ENCODE data around the gene LHX3.
A peak's percentile ranks its signal among the peaks of the same experiment; 100 is the strongest.

DNA sequence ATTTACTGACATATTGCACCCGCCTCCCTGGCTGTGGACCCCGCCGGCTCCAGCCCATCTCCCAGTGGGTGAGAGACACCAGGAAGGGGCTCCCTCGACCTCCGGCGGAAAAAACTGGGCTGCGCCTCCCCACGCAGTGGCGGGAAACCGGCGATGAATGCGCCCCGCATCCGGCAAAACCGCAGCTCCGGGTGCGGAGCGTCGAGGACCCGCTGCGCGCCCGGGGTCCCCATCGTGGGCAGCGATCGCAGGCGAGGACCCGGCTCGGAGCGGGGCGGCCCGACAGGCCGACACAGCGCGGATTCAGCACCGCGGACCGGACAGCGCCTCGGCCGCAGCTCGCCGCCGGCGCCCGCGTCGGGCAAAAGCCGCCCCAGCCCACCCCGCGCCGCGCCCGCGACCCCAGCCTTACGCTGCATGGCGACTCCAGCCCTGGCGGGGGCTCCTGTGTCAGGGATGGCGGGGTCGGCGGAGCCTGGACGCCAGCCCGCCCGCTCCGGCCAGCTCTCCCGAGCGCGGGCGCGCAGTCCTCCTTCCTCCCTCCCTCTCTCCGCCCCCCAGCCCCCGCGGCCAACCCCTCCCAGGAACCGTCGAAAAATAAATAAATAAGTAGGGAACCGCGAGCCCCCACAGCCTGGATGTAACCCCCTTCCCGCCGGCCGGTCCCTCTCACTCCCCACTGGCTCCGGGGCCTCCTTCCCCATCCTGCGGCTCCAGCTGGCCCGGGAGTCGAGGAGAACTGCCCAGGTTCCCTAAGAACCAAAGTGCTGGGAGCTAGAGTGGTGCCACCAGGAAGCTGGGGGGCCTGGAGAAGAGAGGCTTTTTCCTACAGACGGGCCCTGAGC lies 3.1 kb downstream of the LHX3 start:
- no peak for TF ChIP-seq CTCF (IDR thresholded peaks at IDR 0.05; ENCODE audit: poor library complexity, severe bottlenecking)
- TF ChIP-seq POLR2AphosphoS5 (IDR thresholded peaks at IDR 0.05), result no peak
- TF ChIP-seq EP300 (conservative IDR thresholded peaks at IDR 0.05; ENCODE audit: poor library complexity, severe bottlenecking), result no peak
- no peak for TF ChIP-seq MXI1 (conservative IDR thresholded peaks at IDR 0.05; ENCODE audit: poor library complexity, severe bottlenecking)
- TF ChIP-seq EZH2 (IDR thresholded peaks at IDR 0.05; ENCODE audit: borderline replicate concordance, insufficient read depth, low read length, poor library complexity, severe bottlenecking), result peak; percentile 80
- TF ChIP-seq, protein P1, sequence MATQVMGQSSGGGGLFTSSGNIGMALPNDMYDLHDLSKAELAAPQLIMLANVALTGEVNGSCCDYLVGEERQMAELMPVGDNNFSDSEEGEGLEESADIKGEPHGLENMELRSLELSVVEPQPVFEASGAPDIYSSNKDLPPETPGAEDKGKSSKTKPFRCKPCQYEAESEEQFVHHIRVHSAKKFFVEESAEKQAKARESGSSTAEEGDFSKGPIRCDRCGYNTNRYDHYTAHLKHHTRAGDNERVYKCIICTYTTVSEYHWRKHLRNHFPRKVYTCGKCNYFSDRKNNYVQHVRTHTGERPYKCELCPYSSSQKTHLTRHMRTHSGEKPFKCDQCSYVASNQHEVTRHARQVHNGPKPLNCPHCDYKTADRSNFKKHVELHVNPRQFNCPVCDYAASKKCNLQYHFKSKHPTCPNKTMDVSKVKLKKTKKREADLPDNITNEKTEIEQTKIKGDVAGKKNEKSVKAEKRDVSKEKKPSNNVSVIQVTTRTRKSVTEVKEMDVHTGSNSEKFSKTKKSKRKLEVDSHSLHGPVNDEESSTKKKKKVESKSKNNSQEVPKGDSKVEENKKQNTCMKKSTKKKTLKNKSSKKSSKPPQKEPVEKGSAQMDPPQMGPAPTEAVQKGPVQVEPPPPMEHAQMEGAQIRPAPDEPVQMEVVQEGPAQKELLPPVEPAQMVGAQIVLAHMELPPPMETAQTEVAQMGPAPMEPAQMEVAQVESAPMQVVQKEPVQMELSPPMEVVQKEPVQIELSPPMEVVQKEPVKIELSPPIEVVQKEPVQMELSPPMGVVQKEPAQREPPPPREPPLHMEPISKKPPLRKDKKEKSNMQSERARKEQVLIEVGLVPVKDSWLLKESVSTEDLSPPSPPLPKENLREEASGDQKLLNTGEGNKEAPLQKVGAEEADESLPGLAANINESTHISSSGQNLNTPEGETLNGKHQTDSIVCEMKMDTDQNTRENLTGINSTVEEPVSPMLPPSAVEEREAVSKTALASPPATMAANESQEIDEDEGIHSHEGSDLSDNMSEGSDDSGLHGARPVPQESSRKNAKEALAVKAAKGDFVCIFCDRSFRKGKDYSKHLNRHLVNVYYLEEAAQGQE (IDR thresholded peaks at IDR 0.05; ENCODE audit: borderline replicate concordance), result peak; percentile 43
- no peak for TF ChIP-seq SMC3 (conservative IDR thresholded peaks at IDR 0.05; ENCODE audit: poor library complexity)
